Measurements from ENCODE around the gene TLR2.

TLR2 gene, protein sequence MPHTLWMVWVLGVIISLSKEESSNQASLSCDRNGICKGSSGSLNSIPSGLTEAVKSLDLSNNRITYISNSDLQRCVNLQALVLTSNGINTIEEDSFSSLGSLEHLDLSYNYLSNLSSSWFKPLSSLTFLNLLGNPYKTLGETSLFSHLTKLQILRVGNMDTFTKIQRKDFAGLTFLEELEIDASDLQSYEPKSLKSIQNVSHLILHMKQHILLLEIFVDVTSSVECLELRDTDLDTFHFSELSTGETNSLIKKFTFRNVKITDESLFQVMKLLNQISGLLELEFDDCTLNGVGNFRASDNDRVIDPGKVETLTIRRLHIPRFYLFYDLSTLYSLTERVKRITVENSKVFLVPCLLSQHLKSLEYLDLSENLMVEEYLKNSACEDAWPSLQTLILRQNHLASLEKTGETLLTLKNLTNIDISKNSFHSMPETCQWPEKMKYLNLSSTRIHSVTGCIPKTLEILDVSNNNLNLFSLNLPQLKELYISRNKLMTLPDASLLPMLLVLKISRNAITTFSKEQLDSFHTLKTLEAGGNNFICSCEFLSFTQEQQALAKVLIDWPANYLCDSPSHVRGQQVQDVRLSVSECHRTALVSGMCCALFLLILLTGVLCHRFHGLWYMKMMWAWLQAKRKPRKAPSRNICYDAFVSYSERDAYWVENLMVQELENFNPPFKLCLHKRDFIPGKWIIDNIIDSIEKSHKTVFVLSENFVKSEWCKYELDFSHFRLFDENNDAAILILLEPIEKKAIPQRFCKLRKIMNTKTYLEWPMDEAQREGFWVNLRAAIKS

GRCh38 chr4:153684182-153684970 is at the start of gene TLR2:
TSS of gene TLR2 (plus strand) at chr4:153684280. CDS start at chr4:153702908, 18,628 bp downstream.
- no peak for DNase-seq

DNA sequence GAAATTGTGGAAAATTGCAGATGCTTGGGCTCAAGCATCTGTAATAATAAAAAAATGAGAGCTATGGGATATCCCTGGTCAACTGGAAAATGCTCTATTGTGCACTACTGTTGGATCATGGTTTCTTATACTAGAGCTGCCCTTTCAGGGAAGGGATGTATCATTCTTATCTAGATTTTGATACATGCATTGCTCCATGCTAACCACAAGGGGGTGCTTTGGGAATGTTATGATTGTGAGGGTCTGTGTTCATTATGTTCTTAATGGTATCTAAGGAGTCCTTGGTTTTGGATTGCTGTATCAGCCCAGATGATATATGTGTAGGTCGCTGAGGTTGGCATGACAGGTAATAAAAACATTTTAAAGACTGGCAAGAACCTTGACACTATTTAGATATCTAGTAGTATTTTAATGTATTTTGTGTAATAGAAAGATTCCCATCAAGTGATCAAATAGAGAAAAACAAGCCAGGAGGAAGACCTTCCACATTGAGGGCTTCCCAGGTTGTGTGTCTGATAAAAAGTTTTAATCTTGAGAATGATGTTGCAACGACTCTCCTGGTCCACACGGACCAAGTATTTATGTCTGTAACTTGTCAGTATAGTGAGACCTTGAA is 49.2 kb upstream of the TLR2 start:
- no peak for DNase-seq

DNA sequence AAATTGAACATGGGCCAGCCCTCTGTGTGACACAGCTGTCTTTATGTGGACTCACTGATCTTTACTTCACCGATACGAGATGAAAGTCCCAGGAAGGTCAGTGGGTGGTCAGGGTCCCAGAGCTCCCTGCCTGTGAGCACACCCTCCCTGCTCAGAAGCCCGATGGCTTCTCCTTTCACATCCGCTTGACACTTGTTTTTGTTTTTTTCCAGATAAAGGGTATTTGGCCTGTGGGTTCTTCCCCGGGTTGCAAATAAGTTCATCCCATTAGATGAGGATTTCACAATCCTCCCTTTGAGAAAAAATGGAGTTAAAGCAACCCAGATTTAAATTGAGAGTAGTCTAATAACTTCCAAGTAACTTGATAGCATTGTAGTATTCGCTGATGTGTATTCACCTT is 48.2 kb upstream of the TLR2 start:
- no peak for DNase-seq

DNA sequence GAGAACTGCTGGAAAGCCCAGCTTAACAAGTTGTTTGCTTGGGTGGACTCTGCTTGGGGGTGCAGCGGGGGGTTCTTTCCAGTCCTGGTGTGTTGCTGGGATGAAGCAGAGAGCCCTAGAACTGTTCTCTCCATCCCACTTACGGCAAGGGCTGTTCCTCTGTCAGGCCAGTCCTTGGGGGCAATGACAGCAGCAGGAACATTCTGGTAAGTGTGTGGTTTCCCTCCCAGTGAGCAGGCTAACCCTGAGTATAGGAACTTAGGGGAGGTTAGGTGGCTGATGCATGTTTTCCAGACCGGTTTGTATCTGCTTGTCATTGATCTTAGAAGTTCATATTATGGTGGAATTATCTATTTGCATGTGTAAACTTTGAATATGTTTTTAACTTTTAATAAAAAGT is 46.9 kb upstream of the TLR2 start:
- DNase-seq = no peak

GRCh38 chr4:153638011-153638410 is 46.1 kb upstream of the TLR2 start:
- no peak for DNase-seq

DNA sequence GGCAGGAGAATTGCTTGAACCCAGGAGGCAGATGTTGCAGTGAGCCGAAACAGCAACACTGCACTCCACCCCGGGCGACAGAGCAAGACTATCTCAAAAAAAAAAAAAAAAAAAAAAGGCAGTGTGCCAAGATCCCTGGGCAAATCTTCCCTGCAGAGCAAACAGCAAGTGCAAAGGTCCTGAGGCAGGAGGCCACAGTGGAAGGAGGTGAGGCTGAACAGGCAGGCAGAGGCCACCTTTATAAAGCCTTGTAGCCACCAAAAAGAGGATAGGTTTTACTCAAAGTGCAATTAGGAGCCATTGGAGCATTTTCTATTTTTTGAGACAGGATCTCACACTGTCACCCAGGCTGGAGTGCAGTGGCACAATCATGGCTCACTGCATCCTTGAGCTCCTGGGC is 45.1 kb upstream of the TLR2 start:
- DNase-seq = no peak

DNA sequence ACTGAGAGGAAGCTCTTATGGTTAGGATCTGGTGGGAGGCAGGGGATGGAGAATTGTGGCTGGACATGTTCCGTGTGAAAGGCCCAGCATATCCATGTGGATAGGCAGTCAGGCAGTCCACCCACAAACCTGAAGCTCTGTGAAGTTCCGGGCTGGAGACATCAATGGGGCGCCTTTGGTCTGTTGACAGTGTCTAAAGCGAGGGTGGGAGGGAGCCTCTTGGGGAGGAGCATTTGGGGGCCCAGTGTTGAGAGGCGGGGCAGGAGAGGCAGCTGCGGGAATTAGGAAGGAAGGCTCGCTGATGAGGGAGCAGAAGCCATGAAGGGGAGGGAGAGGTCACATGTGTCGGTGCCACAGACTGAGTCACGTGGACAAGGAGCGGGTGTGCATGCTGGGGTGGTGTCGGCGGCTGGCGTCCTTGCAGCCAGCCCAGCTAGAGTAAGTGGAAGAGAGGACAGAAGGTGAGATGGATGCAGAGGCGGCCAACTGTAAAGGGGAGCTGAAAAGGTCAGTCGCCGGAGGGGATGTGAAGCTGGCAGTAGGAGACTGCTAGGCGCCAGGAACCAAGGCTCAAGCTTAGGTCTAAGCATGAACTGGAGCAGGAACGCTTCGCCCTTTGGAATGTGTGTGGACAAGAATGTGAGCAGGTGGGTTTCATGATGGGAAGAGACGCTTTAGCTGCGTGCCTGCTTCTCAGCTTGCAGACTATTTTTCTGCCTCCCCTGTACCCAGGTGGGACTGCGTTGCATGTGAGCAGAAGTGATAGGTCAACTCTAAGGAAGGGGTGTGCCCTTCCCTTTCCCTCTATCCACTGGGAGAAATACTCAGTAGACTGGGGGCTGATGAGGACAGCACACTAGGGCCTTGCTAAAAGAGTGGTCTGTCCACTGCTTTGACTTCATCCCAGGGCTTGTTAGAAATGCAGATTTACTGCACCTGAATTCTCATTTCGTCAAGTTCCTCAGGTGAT is 44.0 kb upstream of the TLR2 start:
- no peak for DNase-seq

- no peak for DNase-seq
Observed at GRCh38 chr4:153641532-153641931, 42.5 kb upstream of the TLR2 start.

GRCh38 chr4:153643406-153644383 is 40.4 kb upstream of the TLR2 start:
- DNase-seq = peak; percentile 11

- DNase-seq = no peak
Observed at GRCh38 chr4:153645183-153645582, 38.9 kb upstream of the TLR2 start.

DNA sequence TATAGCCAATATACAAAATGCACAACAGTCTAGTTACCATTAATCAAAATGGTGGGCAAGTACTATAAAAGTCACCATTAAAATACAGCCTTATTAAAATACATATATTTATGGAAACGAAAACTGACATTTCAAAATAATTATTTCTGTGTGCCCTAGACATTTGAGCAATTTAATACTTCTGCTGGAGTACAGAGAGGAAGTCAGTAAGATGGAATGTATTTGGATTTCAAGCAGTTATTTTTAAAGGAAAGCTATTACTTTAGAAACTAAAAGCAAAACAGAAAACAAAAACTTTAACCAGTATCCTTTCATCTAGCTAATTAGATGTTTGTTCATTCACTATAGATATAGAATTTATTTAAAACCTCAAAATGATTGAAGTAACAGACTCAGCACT is 37.8 kb upstream of the TLR2 start:
- no peak for DNase-seq

DNA sequence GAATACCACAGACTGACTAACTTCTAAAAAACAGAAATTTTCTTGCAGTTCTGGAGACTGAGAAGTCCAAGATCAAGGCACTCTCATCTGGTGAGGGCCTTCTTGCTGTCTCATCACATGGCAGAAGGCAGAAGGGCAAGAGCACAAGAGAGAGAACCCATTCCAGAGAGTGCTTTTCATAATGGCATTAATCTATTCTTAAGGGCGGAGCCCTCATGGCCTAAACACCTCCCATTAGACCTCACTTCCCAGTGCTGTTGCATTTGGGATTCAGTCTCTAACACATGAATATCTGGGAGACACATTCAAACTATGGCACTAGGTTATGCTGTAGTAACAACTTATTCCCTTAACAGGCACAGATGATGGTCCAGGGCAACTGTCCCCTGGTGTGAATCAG is 37.1 kb upstream of the TLR2 start:
- no peak for DNase-seq

- DNase-seq = no peak
Observed at GRCh38 chr4:153647975-153648374, 36.1 kb upstream of the TLR2 start.

DNA sequence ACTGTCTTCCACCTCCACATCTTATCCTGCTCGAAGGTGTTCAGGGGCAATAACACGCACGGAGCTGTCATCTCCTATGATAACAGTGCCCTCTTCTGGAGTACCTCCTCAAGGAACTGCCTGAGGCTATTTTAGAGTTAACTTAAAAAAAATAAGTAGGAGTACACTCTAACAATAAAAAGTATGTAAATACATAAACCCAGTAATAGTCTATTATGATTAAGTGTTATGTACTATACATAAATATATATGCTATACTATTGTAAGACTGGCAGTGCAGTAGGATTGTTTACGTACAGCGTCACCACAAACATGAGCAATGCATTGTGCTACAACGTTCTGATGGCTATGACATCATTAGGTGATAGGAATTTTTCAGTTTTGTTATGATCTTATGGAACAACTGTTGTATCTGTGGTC is 34.5 kb upstream of the TLR2 start:
- no peak for DNase-seq

- no peak for DNase-seq
Observed at GRCh38 chr4:153651116-153651515, 33.0 kb upstream of the TLR2 start.

GRCh38 chr4:153651587-153651986 is 32.5 kb upstream of the TLR2 start:
- DNase-seq = no peak

GRCh38 chr4:153652051-153652784 is 31.9 kb upstream of the TLR2 start:
- DNase-seq = no peak

- DNase-seq = no peak
Observed at GRCh38 chr4:153655002-153655541, 29.0 kb upstream of the TLR2 start.

DNA sequence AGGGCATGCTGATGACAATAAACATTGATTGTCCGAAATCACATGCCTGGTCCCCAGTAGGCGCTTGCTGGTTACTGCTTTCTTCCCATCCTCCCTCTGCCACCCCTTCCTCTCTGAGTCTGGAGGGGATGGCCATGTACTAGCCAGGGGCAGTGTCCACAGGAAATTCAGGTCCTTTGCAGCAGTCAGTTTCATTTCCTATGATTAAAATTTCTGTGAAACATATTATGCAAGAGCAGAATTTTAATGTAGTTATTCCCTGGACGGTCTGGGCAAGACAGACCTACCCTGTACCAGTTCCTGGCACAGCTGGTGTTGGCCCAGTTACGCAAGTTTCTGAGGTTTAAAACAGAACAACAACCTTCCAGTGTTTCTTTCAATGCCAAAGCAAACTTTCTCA is 28.2 kb upstream of the TLR2 start:
- DNase-seq = no peak

Data from NCI-H2081 treated with DMSO at 0.1 percent for 48 hours (cell line).